Measurements from ENCODE around the gene ASXL2.
"Not testable (repeated sequence)": the region's sequence is repeated elsewhere in the genome, so short reads cannot be mapped to it uniquely, and the experiment has no call there.

ASXL2 gene

DNA sequence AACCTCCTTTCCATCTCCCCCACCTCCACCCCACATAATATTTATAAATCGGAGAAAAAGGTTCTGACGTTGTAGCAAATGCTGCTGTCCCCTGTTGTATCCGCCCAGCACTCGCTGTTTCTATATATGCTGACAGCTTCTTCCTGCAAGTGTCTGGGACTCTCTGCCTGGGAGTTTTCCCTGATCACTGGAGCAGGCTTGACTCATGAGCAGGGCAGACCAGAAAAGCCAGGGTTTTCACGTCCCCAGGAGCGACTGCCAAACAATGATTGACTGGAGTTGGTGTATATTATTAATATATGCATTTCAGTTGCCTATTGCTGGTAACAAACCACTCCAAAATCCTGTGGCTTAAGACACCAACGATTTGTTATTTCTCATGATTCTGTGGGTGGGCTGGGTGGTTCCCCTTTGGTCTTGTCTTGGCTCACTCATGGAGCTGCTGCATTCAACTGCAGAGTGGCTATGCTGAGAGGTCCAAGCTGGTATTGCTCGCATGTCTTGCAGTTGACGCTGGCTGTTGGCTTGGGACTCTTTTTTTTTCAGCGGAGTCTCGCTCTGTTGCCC, 21.2 kb upstream of the ASXL2 start:
- H3K27me3 Mint-ChIP-seq = peaks cover 9% of the 10 kb centered on the region
- H3K9me3 Mint-ChIP-seq = no peaks in the 10 kb centered on the region
- no peak overlapping the region for H3K27ac Mint-ChIP-seq
- peaks cover 6% of the 10 kb centered on the region for H3K4me1 Mint-ChIP-seq
- H3K4me3 Mint-ChIP-seq = no peak overlapping the region
- ATAC-seq (no peak), DNase-seq (no peak)

DNA sequence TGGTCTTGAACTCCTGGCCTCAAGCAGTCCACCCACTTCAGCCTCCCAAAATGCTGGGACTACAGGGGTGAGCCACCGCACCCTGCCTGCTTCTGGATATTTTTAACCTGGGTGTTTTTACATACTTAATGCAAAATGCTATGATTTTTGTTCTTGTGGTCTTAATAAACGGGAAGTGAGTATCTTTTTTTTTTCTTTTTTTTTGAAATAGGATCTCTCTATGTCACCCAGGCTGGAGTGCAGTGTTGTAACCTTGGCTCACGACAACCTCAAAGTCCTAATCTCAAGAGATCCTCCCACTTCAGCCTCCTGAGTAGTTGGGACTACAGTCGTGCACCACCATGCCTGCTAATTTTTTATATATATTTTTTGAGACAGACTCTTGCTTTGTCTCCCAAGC, 19.2 kb upstream of the ASXL2 start:
- no peak for ATAC-seq
- Mint-ChIP-seq H3K4me1 (peaks cover 6% of the 10 kb centered on the region), H3K27me3 (peaks cover 9% of the 10 kb centered on the region), H3K9me3 (no peaks in the 10 kb centered on the region), H3K4me3 (no peak overlapping the region), H3K27ac (no peak overlapping the region)
- no peak for DNase-seq

DNA sequence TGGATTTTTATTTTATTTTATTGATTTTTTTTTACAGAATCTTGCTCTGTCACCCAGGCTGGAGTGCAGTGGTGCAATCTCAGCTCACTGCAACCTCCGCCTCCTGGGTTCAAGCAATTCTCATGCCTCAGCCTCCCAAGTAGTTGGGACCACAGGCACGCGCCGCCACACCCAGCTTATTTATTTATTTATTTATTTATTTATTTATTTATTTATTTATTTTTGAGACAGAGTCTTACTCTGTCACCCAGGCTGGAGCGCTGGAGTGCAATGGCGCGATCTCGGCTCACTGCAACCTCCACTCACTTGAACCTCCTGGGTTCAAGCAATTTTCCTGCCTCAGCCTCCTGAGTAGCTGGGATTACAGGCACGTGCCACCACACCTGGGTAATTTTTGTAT, 18.0 kb upstream of the ASXL2 start:
- H3K27me3 Mint-ChIP-seq, H3K4me3 Mint-ChIP-seq, H3K4me1 Mint-ChIP-seq, ATAC-seq, H3K9me3 Mint-ChIP-seq, DNase-seq, H3K27ac Mint-ChIP-seq: not testable (repeated sequence)

DNA sequence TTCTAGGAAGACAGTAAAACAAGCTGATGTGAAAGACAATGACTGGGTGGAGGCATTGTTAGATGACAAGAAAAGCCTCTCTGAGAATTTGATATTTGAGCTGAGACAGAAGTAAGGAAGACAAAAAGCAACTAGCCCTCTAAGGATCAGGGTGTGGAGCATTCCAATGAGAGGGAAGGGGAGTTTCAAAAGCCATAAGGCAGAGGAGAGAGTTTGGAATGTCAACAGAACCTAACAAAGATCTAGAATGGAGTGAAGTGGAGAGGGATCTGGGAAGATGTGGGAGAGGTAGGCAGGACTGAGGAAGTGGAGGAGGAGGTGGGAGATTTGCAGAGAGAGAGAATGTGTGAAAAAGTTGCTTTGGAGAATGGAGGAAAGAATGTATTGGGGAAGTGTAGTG, 17.3 kb upstream of the ASXL2 start:
- Mint-ChIP-seq H3K9me3 (no peaks in the 10 kb centered on the region), H3K27ac (no peak overlapping the region), H3K4me1 (peaks cover 6% of the 10 kb centered on the region), H3K27me3 (peaks cover 9% of the 10 kb centered on the region), H3K4me3 (no peak overlapping the region)
- ATAC-seq (no peak), DNase-seq (no peak)

DNA sequence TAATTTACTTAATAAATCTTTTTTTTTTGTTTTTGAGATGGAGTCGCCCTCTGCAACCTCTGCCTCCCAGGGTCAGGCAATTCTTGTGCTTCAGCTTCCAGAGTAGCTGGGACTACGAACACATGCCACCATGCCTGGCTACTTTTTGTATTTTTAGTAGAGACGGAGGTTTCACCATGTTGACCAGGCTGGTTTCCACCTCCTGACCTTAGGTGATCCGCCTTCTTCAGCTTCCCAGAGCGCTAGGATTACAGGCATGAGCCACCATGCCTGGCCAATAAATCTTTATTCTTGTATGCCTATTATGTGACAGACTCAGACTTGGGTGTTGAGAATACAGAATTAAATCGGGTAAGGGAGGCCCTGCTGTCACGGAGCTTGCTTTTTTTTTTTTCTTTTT, 16.7 kb upstream of the ASXL2 start:
- Mint-ChIP-seq H3K4me3 (no peak overlapping the region), H3K4me1 (peaks cover 6% of the 10 kb centered on the region), H3K9me3 (no peaks in the 10 kb centered on the region), H3K27ac (no peak overlapping the region), H3K27me3 (peaks cover 9% of the 10 kb centered on the region)
- ATAC-seq (no peak), DNase-seq (no peak)

DNA sequence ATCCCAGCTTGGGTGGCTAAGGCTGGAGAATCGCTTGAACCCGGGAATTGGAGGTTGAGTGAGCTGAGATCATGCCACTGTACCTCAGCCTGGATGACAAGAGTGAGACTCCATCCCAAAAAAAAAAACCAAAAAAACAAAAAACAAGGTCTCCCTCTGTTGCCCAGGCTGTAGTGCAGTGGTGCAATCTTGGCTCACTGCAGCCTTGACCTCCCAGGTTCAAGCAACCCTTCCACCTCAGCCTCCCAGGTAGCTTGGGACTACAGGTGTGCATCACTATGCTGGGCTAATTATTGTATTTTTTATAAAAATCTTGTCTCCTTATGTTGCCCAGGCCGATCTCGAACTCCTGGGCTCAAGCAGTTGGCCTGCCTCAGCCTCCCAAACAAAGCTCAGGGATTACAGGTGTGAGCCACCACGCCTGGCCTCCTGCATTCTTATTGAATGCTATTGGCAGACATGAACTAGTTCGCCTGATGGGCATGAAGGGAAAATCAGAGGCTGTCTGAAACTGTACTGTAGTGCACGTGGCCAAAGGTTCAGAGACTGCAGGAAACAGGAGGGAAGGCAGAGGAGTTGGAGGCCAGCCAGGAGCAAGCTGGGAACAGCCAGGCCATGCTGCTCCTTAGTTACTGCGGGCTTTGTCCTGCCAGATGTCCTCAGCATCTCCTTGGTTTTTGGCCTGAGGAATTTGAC, 16.0 kb upstream of the ASXL2 start:
- Mint-ChIP-seq H3K27me3 (peaks cover 9% of the 10 kb centered on the region), H3K27ac (peak overlapping the region; percentile 58 to 79), H3K4me1 (peaks cover 6% of the 10 kb centered on the region), H3K4me3 (no peak overlapping the region), H3K9me3 (no peaks in the 10 kb centered on the region)
- ATAC-seq (no peak), DNase-seq (no peak)

DNA sequence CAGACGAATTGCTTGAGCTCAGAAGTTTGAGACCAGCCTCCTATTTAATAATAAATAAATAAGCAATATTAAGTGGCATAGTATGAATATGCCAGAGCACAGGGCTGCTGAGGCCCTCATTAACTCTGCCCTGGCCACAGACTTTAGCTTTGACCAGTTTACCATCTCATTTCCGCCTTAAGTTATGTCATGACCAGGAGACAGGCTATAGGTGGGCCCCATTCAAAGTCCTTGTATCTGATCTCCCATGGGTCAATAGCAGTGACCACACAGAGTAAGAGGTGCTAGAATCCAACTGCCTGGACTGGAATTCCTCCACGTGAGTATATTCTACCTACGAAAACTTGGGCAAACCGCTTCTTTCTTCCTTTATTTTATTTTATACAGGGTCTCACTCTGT, 13.4 kb upstream of the ASXL2 start:
- Mint-ChIP-seq H3K27me3 (no peaks in the 10 kb centered on the region), H3K9me3 (no peaks in the 10 kb centered on the region), H3K27ac (no peak overlapping the region), H3K4me1 (no peaks in the 10 kb centered on the region), H3K4me3 (no peak overlapping the region)
- DNase-seq = no peak
- no peak for ATAC-seq

DNA sequence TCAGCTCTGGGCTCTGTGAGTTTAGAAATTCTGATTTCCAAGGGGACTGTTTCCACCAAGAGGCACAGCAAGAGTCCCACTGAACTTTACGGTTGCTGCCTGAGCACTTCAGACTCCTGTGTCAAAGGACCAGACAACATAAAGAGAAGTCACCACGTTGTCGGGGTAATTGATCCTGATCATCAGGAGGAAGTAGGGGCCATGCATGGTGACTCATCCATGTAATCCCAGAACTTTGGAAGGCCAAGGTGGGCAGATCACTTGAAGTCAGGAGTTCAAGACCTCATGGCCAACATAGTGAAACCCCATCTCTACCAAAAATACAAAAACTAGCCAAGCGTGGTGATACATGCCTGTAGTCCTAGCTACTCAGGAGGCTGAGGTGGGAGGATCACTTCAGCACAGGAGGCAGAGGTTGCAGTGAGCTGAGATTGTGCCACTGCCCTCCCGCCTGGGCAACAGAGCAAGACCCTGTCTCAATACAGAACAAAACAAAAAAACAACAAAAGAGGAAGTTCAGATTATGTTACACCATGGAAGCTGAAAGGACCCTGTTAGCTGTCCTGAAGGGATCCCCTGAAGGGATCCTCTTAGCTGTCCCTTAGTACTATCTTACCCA, 9.4 kb upstream of the ASXL2 start:
- DNase-seq (no peak), ATAC-seq (no peak)
- H3K4me1 Mint-ChIP-seq = no peaks in the 10 kb centered on the region
- no peak overlapping the region for H3K4me3 Mint-ChIP-seq
- H3K27me3 Mint-ChIP-seq = no peaks in the 10 kb centered on the region
- no peaks in the 10 kb centered on the region for H3K9me3 Mint-ChIP-seq
- H3K27ac Mint-ChIP-seq = no peak overlapping the region

DNA sequence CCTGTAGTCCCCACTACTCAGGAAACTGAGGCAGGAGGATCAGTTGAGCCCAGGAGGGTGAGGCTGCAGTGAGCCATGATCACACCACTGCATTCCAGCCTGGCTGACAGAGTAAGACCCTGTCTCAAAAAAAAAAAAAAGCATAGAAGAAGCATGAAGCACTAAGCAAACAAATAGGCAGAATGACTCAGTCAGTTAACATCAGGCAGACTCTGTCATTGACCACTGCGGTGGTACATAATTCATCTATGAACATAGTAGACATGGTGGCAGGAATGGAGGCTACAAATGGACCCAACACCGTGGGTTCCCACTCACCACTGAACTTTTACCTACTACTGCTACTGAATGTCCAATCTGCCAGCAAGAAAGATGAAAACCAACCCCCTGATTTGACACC, 7.6 kb upstream of the ASXL2 start:
- Mint-ChIP-seq H3K9me3 (no peaks in the 10 kb centered on the region), H3K4me1 (peaks cover 4% of the 10 kb centered on the region)
- no peak for DNase-seq

DNA sequence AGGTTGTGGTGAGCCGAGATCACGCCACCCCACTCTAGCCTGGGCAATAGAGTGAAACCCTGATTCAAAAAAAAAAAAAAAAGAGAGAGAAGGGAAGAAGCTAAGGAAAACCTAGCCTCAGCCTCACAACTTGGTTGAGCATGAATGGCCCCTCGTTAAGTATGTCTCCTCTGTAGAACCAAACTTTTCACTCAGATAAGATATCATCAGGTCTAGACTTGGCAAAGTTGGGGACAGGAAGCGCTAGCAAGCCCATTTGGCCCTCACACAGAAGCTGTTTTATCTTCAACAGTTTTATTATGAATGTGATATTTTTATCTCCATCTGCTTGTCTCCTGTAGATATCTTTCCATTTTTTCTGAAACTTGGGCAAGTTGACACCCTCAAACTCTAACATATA, 3.5 kb upstream of the ASXL2 start:
- no peak overlapping the region for H3K4me3 Mint-ChIP-seq
- H3K4me1 Mint-ChIP-seq = peaks cover 31% of the 10 kb centered on the region
- no peak for ATAC-seq
- H3K27me3 Mint-ChIP-seq = no peaks in the 10 kb centered on the region
- no peak for DNase-seq
- no peak overlapping the region for H3K27ac Mint-ChIP-seq
- H3K9me3 Mint-ChIP-seq = no peaks in the 10 kb centered on the region

More for the DNA sequence above, 7.6 kb upstream of the ASXL2 start:
- no peak for ATAC-seq
- Mint-ChIP-seq H3K27me3 (no peaks in the 10 kb centered on the region), H3K4me3 (no peak overlapping the region), H3K27ac (no peak overlapping the region)

DNA sequence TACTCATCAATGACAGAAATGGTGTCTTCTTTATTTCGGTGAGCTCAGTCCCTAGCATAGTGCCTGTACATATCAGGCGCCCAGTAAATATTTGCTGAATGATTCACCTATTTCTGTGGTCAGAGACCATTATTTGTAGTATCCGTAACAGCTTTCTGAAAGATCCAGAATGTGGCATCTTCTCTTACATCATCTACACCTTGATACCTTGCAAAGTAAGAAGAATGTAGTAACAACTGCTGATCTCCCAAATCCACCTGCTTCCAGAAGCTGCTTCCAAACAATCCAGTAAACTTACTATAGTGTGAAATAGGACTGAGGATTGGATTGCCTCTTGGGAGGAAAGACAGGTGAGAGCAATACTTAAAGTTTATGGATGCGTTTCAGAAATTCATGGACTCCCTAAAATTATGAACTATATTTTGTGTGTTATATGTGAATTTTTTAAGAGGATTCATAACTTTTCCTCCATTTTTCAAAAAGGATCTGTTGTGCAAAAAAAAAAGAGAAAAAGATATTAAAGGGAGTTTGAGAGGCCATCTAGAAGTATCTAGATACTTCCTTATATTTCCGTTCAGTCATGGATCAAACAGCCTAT, 945 bp upstream of the ASXL2 start:
- Mint-ChIP-seq H3K4me1 (peaks cover 51% of the 10 kb centered on the region), H3K9me3 (no peaks in the 10 kb centered on the region), H3K27ac (peak overlapping the region; percentile 98), H3K27me3 (no peaks in the 10 kb centered on the region), H3K4me3 (peak overlapping the region; percentile 88 to 95)
- ATAC-seq (no peak), DNase-seq (no peak)

DNA sequence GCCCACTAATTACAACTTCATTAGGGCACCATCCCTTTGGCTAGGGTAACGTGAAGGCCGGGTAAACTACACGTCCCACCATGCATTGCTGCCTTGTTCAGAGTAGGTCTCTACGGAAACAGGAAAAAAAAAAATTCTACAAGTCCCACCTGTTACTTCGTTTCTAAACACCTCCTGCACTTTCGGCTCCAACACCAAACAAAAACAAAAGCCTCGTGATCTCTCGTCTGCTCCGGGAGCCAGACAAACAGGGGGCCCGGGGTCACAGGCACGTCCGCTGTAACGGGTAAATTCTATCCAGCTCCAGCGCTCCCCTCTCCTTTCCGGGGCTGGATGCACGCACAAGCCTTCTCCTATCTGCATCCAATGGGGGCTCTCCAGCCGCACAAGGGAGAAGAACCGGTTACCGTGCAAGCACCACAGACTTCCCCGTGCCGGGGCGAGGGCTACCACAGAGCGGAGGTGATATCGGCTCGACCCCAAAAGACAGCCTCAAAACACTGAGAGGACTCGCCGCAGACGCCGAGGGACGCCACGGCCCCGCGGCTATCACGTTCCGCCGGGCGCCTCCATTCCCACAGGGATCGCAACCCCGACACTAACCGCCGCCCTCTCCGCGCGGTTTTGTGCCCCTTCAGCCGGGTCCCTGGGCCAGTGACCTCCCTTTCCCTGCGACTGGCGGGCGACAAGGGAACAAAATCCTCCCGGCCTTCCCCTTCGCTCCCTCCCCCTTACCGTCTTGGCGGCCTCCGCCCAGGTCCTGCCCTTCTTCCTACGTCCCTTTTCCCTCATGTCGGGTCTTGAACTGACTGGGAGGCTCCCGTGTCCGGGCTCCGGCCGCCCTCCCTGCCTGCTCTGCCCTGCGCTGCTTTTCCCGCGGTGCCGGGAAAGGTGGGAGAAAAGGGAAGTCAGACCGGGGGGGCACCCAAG, 591 bp downstream of the ASXL2 start:
- Mint-ChIP-seq H3K4me3 (peak overlapping the region; percentile 88 to 95), H3K27me3 (no peaks in the 10 kb centered on the region), H3K9me3 (no peaks in the 10 kb centered on the region), H3K27ac (peak overlapping the region; percentile 97 to 98), H3K4me1 (peaks cover 60% of the 10 kb centered on the region)
- peak; percentile 71 for ATAC-seq
- peak; percentile 64 to 65 for DNase-seq

DNA sequence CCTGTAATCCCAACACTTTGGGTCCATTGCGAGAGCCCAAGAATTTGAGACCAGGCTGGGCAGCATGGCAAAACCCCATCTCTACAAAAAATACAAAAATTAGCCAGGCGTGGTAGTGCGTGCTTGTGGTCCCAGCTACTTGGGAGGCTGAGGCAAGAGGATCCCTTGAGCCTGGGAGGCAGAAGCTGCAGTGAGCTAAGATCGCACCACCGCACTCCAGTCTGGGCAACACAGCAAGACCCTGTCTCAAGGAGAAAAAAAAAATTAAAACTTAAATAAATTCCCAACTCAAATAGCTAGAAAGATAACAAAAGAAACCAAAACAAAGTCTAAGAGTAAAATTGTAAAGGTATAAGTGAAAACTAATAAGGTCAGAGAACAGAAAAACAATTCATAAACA, 6.2 kb downstream of the ASXL2 start:
- H3K4me1 Mint-ChIP-seq = peaks cover 32% of the 10 kb centered on the region
- DNase-seq (no peak), ATAC-seq (no peak)
- no peaks in the 10 kb centered on the region for H3K27me3 Mint-ChIP-seq
- no peak overlapping the region for H3K4me3 Mint-ChIP-seq
- H3K27ac Mint-ChIP-seq = no peak overlapping the region
- H3K9me3 Mint-ChIP-seq = no peaks in the 10 kb centered on the region

DNA sequence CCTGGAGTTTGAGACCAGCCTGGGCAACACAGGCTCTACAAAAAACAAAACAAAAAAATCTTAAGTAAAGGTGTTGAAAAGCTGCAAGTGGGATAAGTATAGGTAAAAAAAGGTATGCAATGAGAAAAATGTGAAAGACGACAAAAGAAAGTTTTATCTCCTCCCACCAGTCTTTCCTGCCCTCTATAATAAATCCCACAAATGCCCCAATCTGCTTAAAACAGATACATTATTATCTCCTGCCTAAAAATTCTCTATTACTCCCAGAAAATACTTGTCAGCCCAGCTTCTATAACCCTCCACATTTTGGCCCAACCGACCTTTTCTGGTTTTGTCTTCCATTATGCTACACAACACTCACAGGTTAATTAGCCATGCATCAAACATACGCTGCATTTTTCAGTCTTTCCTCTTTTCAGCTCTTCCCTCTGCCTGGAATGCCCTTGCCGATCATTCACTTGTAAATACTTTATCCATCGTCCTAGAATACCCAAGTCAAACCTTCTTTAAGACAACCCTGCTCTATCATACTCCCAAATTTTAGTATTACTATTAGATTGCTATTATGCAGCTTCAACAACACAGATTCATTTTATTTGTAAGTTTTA, 10.8 kb downstream of the ASXL2 start:
- Mint-ChIP-seq H3K4me3 (no peak overlapping the region), H3K27me3 (no peaks in the 10 kb centered on the region), H3K4me1 (peaks cover 5% of the 10 kb centered on the region), H3K9me3 (no peaks in the 10 kb centered on the region), H3K27ac (no peak overlapping the region)
- no peak for DNase-seq
- ATAC-seq = no peak

DNA sequence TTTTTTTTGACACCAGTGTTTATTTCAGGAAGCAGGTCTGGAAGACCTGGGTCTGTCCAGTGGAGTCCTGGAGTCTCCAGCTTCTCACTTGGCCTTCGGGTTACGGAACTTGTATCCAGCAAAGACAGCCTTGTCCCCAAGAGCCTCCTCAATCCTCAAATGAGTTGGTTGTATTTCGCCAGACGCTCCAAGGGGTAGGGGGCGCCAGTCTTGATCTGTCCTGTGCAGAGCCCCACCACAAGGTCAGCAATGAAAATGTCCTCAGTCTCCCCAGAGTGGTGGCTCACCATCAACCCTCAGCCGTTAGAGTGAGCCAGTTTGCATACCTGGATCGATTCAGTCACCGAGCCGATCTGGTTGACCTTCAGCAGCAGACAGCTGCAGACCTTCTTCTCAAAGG, 21.9 kb downstream of the ASXL2 start:
- ATAC-seq (no peak), DNase-seq (no peak)
- H3K4me3 Mint-ChIP-seq = no peak overlapping the region
- H3K27me3 Mint-ChIP-seq = no peaks in the 10 kb centered on the region
- peaks cover 56% of the 10 kb centered on the region for H3K4me1 Mint-ChIP-seq
- no peaks in the 10 kb centered on the region for H3K9me3 Mint-ChIP-seq
- no peak overlapping the region for H3K27ac Mint-ChIP-seq

All from stimulated activated naive CD8-positive, alpha-beta T cell treated with anti-CD3 and anti-CD28 coated beads, Interleukin-15, amount 100 ng/mL, for 72 hours (primary cell).